Fibroblast of pulmonary artery (primary cell): ENCODE results near the gene IQCH.
"Not testable (repeated sequence)": the region's sequence is repeated elsewhere in the genome, so short reads cannot be mapped to it uniquely, and the experiment has no call there.

Experiments
- DNase-seq: peaks from one replicate; pipeline ENCODE4 v3.0.0-alpha.2; 2010; ENCODE audit warnings: low read depth
- H3K4me3 ChIP-seq: replicated peaks from 2 replicates; pipeline ENCODE4 v1.5.1; 2011; ENCODE audit warnings: low read depth, mild to moderate bottlenecking, control low read depth, low read length, moderate library complexity
- TF ChIP-seq, protein P1 (sequence below): IDR thresholded peaks from 2 replicates; pipeline ENCODE4 v1.5.1; 2011; ENCODE audit warnings: mild to moderate bottlenecking, control low read depth, low read length, inconsistent platforms; ENCODE audit errors: missing control alignments

The IQCH gene

DNA sequence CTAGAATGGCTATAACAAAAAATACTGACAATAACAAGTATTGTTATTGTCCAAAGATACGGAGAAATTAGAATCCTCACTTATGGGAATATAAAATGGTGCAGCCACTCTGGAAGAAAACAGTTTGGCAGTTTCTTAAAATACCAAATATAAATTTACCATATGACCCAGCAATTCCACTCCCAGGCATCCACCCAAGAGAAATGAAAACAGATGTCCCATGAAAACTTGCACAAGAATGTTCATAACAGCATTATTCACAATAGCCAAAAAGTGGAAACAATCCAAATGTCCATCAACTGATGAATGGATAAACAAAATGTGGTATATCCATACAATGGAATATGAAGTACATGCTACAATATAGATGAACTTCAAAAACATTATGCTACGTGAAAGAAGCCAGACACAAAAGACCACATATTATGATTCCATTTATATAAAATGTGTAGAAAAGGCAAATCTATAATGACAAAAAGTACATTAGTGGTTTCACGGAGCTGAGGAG, 9.6 kb upstream of the IQCH start:
- peak; percentile 76 for DNase-seq
- TF ChIP-seq, protein P1, sequence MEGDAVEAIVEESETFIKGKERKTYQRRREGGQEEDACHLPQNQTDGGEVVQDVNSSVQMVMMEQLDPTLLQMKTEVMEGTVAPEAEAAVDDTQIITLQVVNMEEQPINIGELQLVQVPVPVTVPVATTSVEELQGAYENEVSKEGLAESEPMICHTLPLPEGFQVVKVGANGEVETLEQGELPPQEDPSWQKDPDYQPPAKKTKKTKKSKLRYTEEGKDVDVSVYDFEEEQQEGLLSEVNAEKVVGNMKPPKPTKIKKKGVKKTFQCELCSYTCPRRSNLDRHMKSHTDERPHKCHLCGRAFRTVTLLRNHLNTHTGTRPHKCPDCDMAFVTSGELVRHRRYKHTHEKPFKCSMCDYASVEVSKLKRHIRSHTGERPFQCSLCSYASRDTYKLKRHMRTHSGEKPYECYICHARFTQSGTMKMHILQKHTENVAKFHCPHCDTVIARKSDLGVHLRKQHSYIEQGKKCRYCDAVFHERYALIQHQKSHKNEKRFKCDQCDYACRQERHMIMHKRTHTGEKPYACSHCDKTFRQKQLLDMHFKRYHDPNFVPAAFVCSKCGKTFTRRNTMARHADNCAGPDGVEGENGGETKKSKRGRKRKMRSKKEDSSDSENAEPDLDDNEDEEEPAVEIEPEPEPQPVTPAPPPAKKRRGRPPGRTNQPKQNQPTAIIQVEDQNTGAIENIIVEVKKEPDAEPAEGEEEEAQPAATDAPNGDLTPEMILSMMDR, result no peak

GRCh38 chr15:67246606-67247005, 8.0 kb upstream of the IQCH start:
- DNase-seq, H3K4me3 ChIP-seq: not testable (repeated sequence)

More for the DNA sequence above, 9.6 kb upstream of the IQCH start:
- H3K4me3 ChIP-seq, result no peak overlapping the region

- TF ChIP-seq, protein P1, result no peak
- DNase-seq, result no peak
These were observed 6.5 kb upstream of the IQCH start for GRCh38 chr15:67248011-67248505.

DNA sequence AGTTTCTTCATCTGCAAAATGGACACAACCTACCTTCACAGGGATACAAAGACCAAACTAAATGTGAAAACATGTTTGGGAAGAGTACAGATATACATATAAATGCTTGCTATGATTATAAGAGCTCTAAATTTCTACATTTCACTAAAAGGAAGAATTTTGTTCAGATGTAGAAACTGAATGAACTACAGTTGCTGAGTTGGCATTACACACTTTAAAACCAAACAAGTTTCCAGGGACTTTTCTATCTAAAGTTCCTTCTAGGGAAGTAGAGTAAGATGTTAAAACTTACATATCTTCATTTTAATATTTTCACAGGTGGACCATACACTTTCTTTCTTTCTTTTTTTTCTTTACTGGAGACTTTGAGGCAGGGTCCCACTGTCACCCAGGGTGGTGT, 4.8 kb upstream of the IQCH start:
- no peak overlapping the region for H3K4me3 ChIP-seq
- no peak for DNase-seq
- TF ChIP-seq, protein P1, result no peak

More at GRCh38 chr15:67248011-67248505, 6.5 kb upstream of the IQCH start:
- H3K4me3 ChIP-seq, result no peak overlapping the region

DNA sequence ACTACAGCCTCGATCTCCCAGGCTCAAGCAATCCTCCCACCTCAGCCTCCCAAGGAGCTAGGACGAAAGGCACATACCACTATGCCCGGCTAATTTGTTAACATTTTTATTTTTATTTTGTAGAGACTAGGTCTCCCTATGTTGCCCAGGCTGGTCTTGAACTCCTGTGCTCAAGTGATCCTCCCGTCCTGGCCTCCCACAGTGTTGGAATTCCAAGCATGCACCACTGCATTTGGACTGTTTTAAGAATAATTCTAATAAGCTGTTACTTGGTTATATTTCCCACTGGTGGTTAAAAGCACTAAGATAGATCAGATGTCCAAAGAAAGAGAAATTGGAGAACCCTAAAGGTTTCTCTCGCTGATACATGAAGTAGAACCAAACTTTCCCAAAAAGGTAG, 3.3 kb upstream of the IQCH start:
- TF ChIP-seq, protein P1, result no peak
- DNase-seq, result no peak

GRCh38 chr15:67253101-67253500, 1.5 kb upstream of the IQCH start:
- TF ChIP-seq, protein P1, result no peak
- H3K4me3 ChIP-seq, result peak overlapping the region; percentile 84

More for the DNA sequence above, 3.3 kb upstream of the IQCH start:
- no peak overlapping the region for H3K4me3 ChIP-seq

GRCh38 chr15:67253549-67254237, 893 bp upstream of the IQCH start:
- TF ChIP-seq, protein P1, result no peak
- peak overlapping the region; percentile 84 for H3K4me3 ChIP-seq
- DNase-seq, result peak; percentile 24

More at GRCh38 chr15:67253101-67253500, 1.5 kb upstream of the IQCH start:
- DNase-seq, result no peak
